PC-9 (cell line): Measurements from ENCODE around the gene E2F4.

Source experiments
- EZH2 ChIP-seq: fragments of 200-600 bp; sonication (generic); IDR thresholded peaks from 2 replicates; pipeline ENCODE4 v1.8.0; 2017; ENCODE audit warnings: antibody characterized with exemption, low read depth
- TF ChIP-seq, protein P1 (sequence below): fragments of 200-600 bp; sonication (generic); conservative IDR thresholded peaks from 2 replicates; pipeline ENCODE4 v1.6.1; 2017; ENCODE audit warnings: mixed run types, antibody characterized with exemption, mild to moderate bottlenecking, moderate library complexity

DNA sequence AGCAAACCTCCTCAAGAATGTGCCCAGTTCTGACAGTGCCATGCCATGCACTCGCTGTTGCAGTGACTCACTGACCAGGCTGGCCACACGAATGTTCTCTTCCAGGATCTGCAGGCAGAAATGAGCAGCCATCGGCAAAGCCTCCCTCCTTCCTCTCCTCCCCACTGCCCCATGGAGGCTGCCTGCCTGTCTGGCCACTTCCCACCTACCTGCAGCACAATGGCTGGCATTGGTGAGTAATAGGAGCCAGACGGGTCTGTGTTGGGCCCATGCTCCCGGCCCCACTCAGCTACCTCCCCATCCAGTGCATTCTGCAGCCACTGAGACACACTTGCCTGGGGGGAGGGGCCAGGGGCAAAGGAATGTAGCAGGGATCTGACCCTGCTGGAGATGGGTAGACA is 5.4 kb upstream of the E2F4 start:
- TF ChIP-seq, protein P1, sequence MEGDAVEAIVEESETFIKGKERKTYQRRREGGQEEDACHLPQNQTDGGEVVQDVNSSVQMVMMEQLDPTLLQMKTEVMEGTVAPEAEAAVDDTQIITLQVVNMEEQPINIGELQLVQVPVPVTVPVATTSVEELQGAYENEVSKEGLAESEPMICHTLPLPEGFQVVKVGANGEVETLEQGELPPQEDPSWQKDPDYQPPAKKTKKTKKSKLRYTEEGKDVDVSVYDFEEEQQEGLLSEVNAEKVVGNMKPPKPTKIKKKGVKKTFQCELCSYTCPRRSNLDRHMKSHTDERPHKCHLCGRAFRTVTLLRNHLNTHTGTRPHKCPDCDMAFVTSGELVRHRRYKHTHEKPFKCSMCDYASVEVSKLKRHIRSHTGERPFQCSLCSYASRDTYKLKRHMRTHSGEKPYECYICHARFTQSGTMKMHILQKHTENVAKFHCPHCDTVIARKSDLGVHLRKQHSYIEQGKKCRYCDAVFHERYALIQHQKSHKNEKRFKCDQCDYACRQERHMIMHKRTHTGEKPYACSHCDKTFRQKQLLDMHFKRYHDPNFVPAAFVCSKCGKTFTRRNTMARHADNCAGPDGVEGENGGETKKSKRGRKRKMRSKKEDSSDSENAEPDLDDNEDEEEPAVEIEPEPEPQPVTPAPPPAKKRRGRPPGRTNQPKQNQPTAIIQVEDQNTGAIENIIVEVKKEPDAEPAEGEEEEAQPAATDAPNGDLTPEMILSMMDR: no peak
- TF ChIP-seq EZH2: no peak
